CD8-positive, alpha-beta memory T cell (primary cell): ENCODE measurements around the gene MAN2A1. TPM values are rescaled to one million over a fixed set of nuclear protein-coding genes. Genes with fewer than 3 reads are reported as not detected.

Experiments used
- CTCF ChIA-PET: fragments of 350-600 bp; sonication (Branson Sonifier 250); formaldehyde crosslinking; loops from one replicate; lab custom pipeline; 2021; ENCODE audit warnings: antibody characterized with exemption; lab: Charles Lee
- POLR2A ChIA-PET: fragments of 350-600 bp; sonication (Branson Sonifier 250); formaldehyde crosslinking; loops from one replicate; lab custom pipeline; 2021; ENCODE audit warnings: antibody characterized with exemption; lab: Charles Lee
- DNase-seq, 5 donors: peaks; one replicate each; pipeline versions ENCODE4 v3.0.0 to v3.0.0-alpha.2; 2020 to 2022; ENCODE audit warnings: mixed read lengths in 1 of 5
- H3K27ac ChIP-seq: one replicate; pipeline ENCODE4 v1.7.0; 2013; ENCODE audit warnings: low read depth, mild to moderate bottlenecking, low read length, moderate library complexity
- H3K27me3 ChIP-seq: 2 replicates; pipeline ENCODE4 v1.7.0; 2013; ENCODE audit warnings: low read length, mild to moderate bottlenecking; ENCODE audit not compliant: insufficient read depth, poor library complexity, severe bottlenecking
- H3K36me3 ChIP-seq: 2 replicates; pipeline ENCODE4 v1.7.0; 2013; ENCODE audit warnings: mild to moderate bottlenecking, low read length, moderate library complexity; ENCODE audit not compliant: insufficient read depth
- H3K4me1 ChIP-seq: 2 replicates; pipeline ENCODE4 v1.7.0; 2013; ENCODE audit warnings: mild to moderate bottlenecking, low read length, moderate library complexity; ENCODE audit not compliant: insufficient read depth
- H3K4me3 ChIP-seq: 2 replicates; pipeline ENCODE4 v1.7.0; 2013; ENCODE audit warnings: mild to moderate bottlenecking, low read length
- H3K9me3 ChIP-seq: 2 replicates; pipeline ENCODE4 v1.7.0; 2013; ENCODE audit warnings: mild to moderate bottlenecking, low read length
- H3K27ac Mint-ChIP-seq, 8 donors: one replicate each; pipeline ENCODE4 v1.8.0; 2020 to 2021; ENCODE audit warnings: mixed read lengths in 8 of 8, mild to moderate bottlenecking in 6 of 8, inconsistent platforms in 3 of 8, moderate library complexity in 3 of 8
- H3K27me3 Mint-ChIP-seq, 2 donors: one replicate each; pipeline ENCODE4 v1.8.0; 2020 to 2021; ENCODE audit warnings: mixed read lengths in 2 of 2, mild to moderate bottlenecking in 1 of 2, moderate library complexity in 1 of 2
- H3K36me3 Mint-ChIP-seq, 3 donors: one replicate each; pipeline ENCODE4 v1.8.0; 2020 to 2021; ENCODE audit warnings: mixed read lengths in 3 of 3, inconsistent platforms in 1 of 3, mild to moderate bottlenecking in 1 of 3
- H3K4me1 Mint-ChIP-seq, 3 donors: one replicate each; pipeline ENCODE4 v1.8.0; 2020 to 2021; ENCODE audit warnings: mixed read lengths in 3 of 3, inconsistent platforms in 1 of 3, mild to moderate bottlenecking in 1 of 3
- H3K4me3 Mint-ChIP-seq, 7 donors: one replicate each; pipeline ENCODE4 v1.8.0; 2020 to 2021; ENCODE audit warnings: mixed read lengths in 7 of 7, mild to moderate bottlenecking in 6 of 7, moderate library complexity in 4 of 7, inconsistent platforms in 2 of 7
- H3K9me3 Mint-ChIP-seq, 5 donors: one replicate each; pipeline ENCODE4 v1.8.0; 2020 to 2022; ENCODE audit warnings: mixed read lengths in 5 of 5, mild to moderate bottlenecking in 3 of 5, moderate library complexity in 2 of 5, inconsistent platforms in 1 of 5
- polyA plus RNA-seq: library from polyadenylated mRNA; unstranded; fragments of 300-500 nt; fragmentation: Illumina TruSeq; gene quantifications from one replicate; pipeline ENCODE4 v1.2.3, GENCODE V29; 2021
- total RNA-seq, 2 experiments: library from RNA; stranded (reverse); gene quantifications; one replicate each; pipeline ENCODE4 v1.2.3, GENCODE V29; 2021

MAN2A1 gene
- total and polyA plus RNA-seq, 3 experiments from 2014 or later, result 28.1 to 30.8 (median 28.9) TPM

DNA sequence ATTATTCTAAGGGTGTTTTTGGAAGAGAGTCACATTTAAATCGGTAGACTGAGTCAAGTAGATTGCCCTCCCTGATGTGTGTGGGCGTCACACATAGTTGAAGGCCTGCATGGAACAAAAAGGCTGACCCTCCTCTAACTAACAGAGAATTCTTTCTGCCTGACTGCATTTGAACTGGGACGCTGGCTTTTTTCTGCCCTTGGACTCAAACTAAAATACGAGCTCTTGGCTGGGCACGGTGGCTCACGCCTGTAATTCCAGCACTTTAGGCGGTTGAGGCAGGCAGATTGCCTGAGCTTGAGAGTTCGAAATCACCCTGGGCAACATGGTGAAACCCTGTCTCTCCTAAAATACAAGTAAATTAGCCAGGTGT is 209.4 kb downstream of the MAN2A1 start:
- Histone ChIP-seq H3K27ac (no peak overlapping the region), H3K27me3 (no peaks in the 10 kb centered on the region), H3K4me1 (no peaks in the 10 kb centered on the region), H3K9me3 (no peaks in the 10 kb centered on the region), H3K4me3 (no peak overlapping the region), H3K36me3 (no peaks in the 10 kb centered on the region)
- H3K36me3 Mint-ChIP-seq, result peaks cover 0 to 2% (median 0%) of the 10 kb centered on the region in 3 donors
- H3K9me3 Mint-ChIP-seq, result peaks cover 0 to 2% (median 0%) of the 10 kb centered on the region in 5 donors
- no peak for DNase-seq
- CTCF ChIA-PET, result no interaction called here
- peaks cover 0 to 4% of the 10 kb centered on the region in 2 donors for H3K27me3 Mint-ChIP-seq
- H3K4me1 Mint-ChIP-seq, result peaks cover 0 to 4% (median 2%) of the 10 kb centered on the region in 3 donors
- POLR2A ChIA-PET, result no interaction called here
- no peak overlapping the region for H3K27ac Mint-ChIP-seq
- H3K4me3 Mint-ChIP-seq, result no peak overlapping the region

DNA sequence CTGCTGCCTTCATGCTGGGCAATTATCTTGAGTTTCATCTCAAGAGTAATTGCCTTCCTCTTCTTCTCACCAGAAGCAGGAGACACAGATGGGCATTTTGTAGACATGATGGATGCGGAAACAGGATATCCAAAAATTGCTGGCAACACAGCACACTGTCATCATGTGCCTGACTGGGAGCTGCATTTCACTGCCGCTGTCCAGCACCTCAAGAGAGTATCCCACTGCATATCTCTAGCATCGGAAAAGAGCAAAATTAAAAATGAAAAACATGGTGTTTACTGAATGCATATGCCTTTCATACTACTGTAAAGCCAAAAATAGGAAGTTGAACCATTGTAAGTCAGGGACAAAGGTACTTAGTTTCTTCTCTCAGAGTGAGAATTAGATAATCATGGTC is 210.7 kb downstream of the MAN2A1 start:
- H3K4me3 ChIP-seq, result no peak overlapping the region
- H3K4me1 ChIP-seq, result no peaks in the 10 kb centered on the region
- Mint-ChIP-seq H3K4me1 (peaks cover 0 to 3% (median 2%) of the 10 kb centered on the region in 3 donors), H3K9me3 (peaks cover 0 to 2% (median 0%) of the 10 kb centered on the region in 5 donors), H3K27ac (no peak overlapping the region), H3K36me3 (no peaks in the 10 kb centered on the region), H3K4me3 (no peak overlapping the region), H3K27me3 (peaks cover 0 to 4% of the 10 kb centered on the region in 2 donors)
- DNase-seq, result no peak
- POLR2A ChIA-PET, result no interaction called here
- no peaks in the 10 kb centered on the region for H3K9me3 ChIP-seq
- no peak overlapping the region for H3K27ac ChIP-seq
- H3K27me3 ChIP-seq, result no peaks in the 10 kb centered on the region
- CTCF ChIA-PET, result no interaction called here
- no peaks in the 10 kb centered on the region for H3K36me3 ChIP-seq

DNA sequence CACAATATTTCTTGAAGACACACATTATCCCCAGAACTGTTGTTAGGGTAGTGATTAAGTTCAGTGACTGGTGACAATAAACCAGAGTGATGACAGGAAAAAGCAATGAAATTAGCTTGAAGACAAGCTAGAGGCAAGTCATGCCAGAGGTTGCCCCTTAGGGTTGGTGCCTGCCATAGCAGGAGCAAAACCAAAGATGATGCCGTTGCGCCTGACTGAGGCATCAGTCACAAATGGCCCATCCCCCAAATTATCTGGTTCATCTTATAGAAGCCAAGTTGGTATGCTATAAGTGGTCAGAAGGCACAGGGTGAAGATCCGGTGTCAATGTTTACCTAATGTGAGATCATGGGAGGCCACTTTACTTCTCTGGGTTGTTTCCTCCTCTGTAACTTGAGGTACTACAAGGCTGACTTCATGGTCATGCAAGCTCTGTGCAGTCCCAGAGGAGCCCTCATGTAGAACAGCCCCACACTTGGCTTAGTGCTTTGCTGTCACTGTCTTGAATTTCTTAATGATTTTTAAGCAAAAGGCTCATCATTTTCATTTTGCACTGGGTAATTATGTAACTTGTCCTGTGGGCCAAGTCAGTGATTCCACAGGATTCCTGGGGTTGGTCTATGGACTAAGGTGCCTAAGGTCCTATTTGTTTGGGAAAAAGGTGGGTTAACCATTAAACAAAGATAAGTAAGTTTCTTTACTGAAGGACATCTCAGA is 211.3 kb downstream of the MAN2A1 start:
- Mint-ChIP-seq H3K27me3 (peaks cover 0 to 3% of the 10 kb centered on the region in 2 donors), H3K9me3 (no peaks in the 10 kb centered on the region), H3K4me1 (peaks cover 0 to 2% (median 0%) of the 10 kb centered on the region in 3 donors), H3K27ac (peak overlapping the region in 1 of 8 donors; percentile 2), H3K36me3 (no peaks in the 10 kb centered on the region), H3K4me3 (no peak overlapping the region)
- H3K27ac ChIP-seq, result no peak overlapping the region
- H3K9me3 ChIP-seq, result no peaks in the 10 kb centered on the region
- H3K27me3 ChIP-seq, result no peaks in the 10 kb centered on the region
- no peak overlapping the region for H3K4me3 ChIP-seq
- no peaks in the 10 kb centered on the region for H3K36me3 ChIP-seq
- H3K4me1 ChIP-seq, result no peaks in the 10 kb centered on the region
- ChIA-PET POLR2A (no interaction called here), CTCF (interaction anchor here (1.1 kb wide), 1 partner anchor 13 kb away, joined by 3 read pairs; no protein-coding TSS in a partner anchor)
- DNase-seq, result no peak

DNA sequence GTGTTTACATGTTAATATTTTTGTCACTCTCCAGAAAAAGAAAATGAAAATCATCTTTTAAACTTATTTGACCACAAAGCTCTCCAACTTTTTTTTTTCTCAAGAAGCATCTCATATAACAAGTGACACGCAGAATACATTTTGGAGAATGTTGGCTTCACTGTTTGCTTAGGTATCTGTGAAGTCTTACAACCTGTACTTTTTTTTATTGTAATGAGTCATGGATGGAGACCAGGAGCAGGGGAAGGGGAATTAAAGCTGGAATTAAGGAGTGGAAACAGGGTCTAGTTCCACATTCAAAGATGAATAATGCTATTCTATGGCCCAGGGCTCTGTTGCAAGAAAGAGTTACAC is 211.9 kb downstream of the MAN2A1 start:
- H3K27me3 Mint-ChIP-seq, result peaks cover 0 to 3% of the 10 kb centered on the region in 2 donors
- no peaks in the 10 kb centered on the region for H3K9me3 ChIP-seq
- POLR2A ChIA-PET, result no interaction called here
- no peak overlapping the region for H3K4me3 Mint-ChIP-seq
- H3K4me1 Mint-ChIP-seq, result peaks cover 0 to 2% (median 0%) of the 10 kb centered on the region in 3 donors
- H3K27ac Mint-ChIP-seq, result no peak overlapping the region
- H3K4me1 ChIP-seq, result no peaks in the 10 kb centered on the region
- no peaks in the 10 kb centered on the region for H3K36me3 ChIP-seq
- H3K36me3 Mint-ChIP-seq, result no peaks in the 10 kb centered on the region
- no peak overlapping the region for H3K27ac ChIP-seq
- no peaks in the 10 kb centered on the region for H3K9me3 Mint-ChIP-seq
- CTCF ChIA-PET, result interaction anchor here (1.1 kb wide), 1 partner anchor 12 kb away, joined by 3 read pairs; no protein-coding TSS in a partner anchor
- no peak for DNase-seq
- no peak overlapping the region for H3K4me3 ChIP-seq
- no peaks in the 10 kb centered on the region for H3K27me3 ChIP-seq

DNA sequence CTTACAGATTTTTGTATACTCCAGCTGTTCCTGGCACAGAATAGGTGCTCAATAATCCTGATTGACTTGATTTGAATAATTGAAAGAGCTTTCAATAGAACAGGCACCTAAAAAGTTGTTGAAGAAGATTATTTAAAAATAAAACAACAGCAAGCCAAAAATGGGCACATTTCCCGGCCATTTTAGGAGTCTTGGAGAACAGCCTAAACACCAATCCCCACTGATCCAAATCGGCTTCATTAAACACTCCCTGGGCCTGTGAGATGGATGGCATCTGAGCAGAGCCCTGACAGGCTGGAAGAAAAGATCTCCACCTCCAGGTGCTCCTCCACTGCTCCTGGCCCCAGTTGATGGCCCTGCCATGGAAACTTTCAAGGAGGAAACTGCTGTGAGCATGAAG is 213.3 kb downstream of the MAN2A1 start:
- H3K27me3 Mint-ChIP-seq, result no peaks in the 10 kb centered on the region
- ChIA-PET CTCF (no interaction called here), POLR2A (no interaction called here)
- peaks cover 0 to 7% (median 3%) of the 10 kb centered on the region in 3 donors for H3K36me3 Mint-ChIP-seq
- H3K36me3 ChIP-seq, result no peaks in the 10 kb centered on the region
- no peak for DNase-seq
- no peaks in the 10 kb centered on the region for H3K27me3 ChIP-seq
- H3K4me1 ChIP-seq, result no peaks in the 10 kb centered on the region
- H3K9me3 ChIP-seq, result no peaks in the 10 kb centered on the region
- H3K4me3 Mint-ChIP-seq, result no peak overlapping the region
- H3K9me3 Mint-ChIP-seq, result no peaks in the 10 kb centered on the region
- no peak overlapping the region for H3K27ac ChIP-seq
- no peak overlapping the region for H3K4me3 ChIP-seq
- H3K27ac Mint-ChIP-seq, result no peak overlapping the region
- peaks cover 0 to 7% (median 0%) of the 10 kb centered on the region in 3 donors for H3K4me1 Mint-ChIP-seq

DNA sequence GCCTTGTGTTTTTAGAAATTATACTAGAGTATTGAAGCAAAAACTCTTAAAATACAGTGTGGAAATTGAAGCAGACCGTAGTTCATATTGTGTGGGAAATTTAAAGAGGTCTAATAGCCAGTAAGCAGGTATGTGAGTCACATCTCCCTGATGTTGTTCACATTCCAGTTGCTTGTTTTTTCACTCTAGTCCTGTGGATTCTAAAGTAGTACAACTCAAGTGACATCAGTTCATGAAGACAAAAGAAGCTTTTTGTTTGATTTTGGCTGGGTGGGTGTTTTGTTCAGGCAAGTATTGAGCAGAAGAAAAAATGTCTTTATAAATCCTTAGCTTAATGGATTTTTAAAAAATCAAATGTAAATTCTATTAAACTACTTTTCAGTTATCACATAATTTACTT is 216.2 kb downstream of the MAN2A1 start:
- POLR2A ChIA-PET, result no interaction called here
- no peak overlapping the region for H3K4me3 ChIP-seq
- DNase-seq, result no peak
- CTCF ChIA-PET, result no interaction called here
- no peaks in the 10 kb centered on the region for H3K9me3 Mint-ChIP-seq
- H3K4me1 ChIP-seq, result no peaks in the 10 kb centered on the region
- no peaks in the 10 kb centered on the region for H3K27me3 Mint-ChIP-seq
- H3K36me3 Mint-ChIP-seq, result peaks cover 0 to 7% (median 3%) of the 10 kb centered on the region in 3 donors
- no peak overlapping the region for H3K27ac Mint-ChIP-seq
- no peaks in the 10 kb centered on the region for H3K36me3 ChIP-seq
- H3K27ac ChIP-seq, result no peak overlapping the region
- H3K9me3 ChIP-seq, result no peaks in the 10 kb centered on the region
- H3K4me3 Mint-ChIP-seq, result no peak overlapping the region
- peaks cover 0 to 4% (median 0%) of the 10 kb centered on the region in 3 donors for H3K4me1 Mint-ChIP-seq
- no peaks in the 10 kb centered on the region for H3K27me3 ChIP-seq

DNA sequence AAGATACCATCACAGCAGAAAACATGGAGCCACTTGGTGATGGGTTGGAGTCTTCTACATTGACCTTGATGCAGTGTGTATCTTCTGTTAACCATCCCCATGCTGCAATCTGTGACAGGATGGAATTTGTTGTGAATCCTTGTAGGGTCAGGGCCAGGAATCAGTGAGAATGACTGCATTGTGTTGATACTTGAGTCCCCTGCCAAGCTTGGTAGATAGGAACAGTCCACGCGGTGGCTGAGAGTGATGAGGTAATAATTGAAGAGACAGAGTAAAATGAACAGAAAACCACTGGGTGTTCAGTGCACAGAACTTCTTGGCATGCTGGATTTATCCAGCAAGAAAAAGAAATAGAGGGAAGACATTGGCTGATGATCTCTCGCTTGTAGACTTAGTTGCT is 217.5 kb downstream of the MAN2A1 start:
- Mint-ChIP-seq H3K27ac (peak overlapping the region in 1 of 8 donors; percentile 64), H3K4me1 (peaks cover 0 to 4% (median 0%) of the 10 kb centered on the region in 3 donors), H3K27me3 (no peaks in the 10 kb centered on the region), H3K36me3 (peaks cover 0 to 7% (median 3%) of the 10 kb centered on the region in 3 donors), H3K9me3 (no peaks in the 10 kb centered on the region), H3K4me3 (no peak overlapping the region)
- no peak for DNase-seq
- ChIA-PET CTCF (no interaction called here), POLR2A (no interaction called here)
- Histone ChIP-seq H3K4me3 (no peak overlapping the region), H3K27me3 (no peaks in the 10 kb centered on the region), H3K9me3 (no peaks in the 10 kb centered on the region), H3K36me3 (no peaks in the 10 kb centered on the region), H3K4me1 (no peaks in the 10 kb centered on the region), H3K27ac (no peak overlapping the region)

DNA sequence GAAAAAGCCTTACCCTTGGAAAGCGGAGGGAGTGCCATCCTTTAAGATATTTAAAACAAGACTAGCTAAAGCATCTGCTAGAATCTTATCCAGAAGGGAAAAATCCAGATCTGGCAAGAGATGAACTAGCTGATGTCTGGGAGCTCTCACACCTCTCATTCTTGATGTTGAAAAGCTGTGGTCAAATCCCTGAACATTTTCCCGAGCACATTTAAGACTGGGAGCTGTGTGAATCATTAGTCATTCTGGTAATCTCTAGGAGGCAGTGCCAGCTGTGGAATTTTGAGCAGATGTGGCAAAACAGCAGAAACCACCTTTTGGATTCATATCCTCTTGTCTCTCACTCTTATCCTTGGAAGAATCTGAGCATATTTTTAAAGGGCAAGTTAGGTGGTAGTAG is 218.0 kb downstream of the MAN2A1 start:
- POLR2A ChIA-PET, result no interaction called here
- peaks cover 0 to 7% (median 0%) of the 10 kb centered on the region in 3 donors for H3K4me1 Mint-ChIP-seq

More for the DNA sequence above, 218.0 kb downstream of the MAN2A1 start:
- no peaks in the 10 kb centered on the region for H3K9me3 Mint-ChIP-seq
- peaks cover 0 to 7% (median 3%) of the 10 kb centered on the region in 3 donors for H3K36me3 Mint-ChIP-seq
- no peak for DNase-seq
- Histone ChIP-seq H3K27ac (no peak overlapping the region), H3K9me3 (no peaks in the 10 kb centered on the region), H3K4me3 (no peak overlapping the region), H3K27me3 (no peaks in the 10 kb centered on the region), H3K4me1 (no peaks in the 10 kb centered on the region), H3K36me3 (no peaks in the 10 kb centered on the region)
- CTCF ChIA-PET, result no interaction called here
- no peaks in the 10 kb centered on the region for H3K27me3 Mint-ChIP-seq
- no peak overlapping the region for H3K27ac Mint-ChIP-seq
- H3K4me3 Mint-ChIP-seq, result no peak overlapping the region
